GM23248 (cell line): ENCODE measurements around the gene SURF1. TPM values are rescaled to one million over a fixed set of nuclear protein-coding genes. Genes with fewer than 3 reads are reported as not detected.

ENCODE experiments used
- DNase-seq: peaks from one replicate; pipeline ENCODE4 v3.0.0-alpha.2; 2015
- H2AFZ ChIP-seq: fragments of 200-600 bp; sonication (generic); 2 replicates; pipeline ENCODE4 v1.6.1; 2016; ENCODE audit warnings: antibody characterized with exemption
- H3F3A ChIP-seq: fragments of 200-600 bp; sonication (generic); 2 replicates; pipeline ENCODE4 v1.6.1; 2016; ENCODE audit warnings: mild to moderate bottlenecking, antibody characterized with exemption, mixed run types; ENCODE audit not compliant: insufficient read depth
- H3K27ac ChIP-seq: fragments of 200-600 bp; sonication (generic); 2 replicates; pipeline ENCODE4 v1.5.1; 2016; ENCODE audit warnings: mild to moderate bottlenecking
- H3K27me3 ChIP-seq: fragments of 200-600 bp; sonication (generic); replicated peaks from 2 replicates; pipeline ENCODE4 v1.6.1; 2016; ENCODE audit warnings: mild to moderate bottlenecking; ENCODE audit not compliant: insufficient read depth
- H3K36me3 ChIP-seq: fragments of 200-600 bp; sonication (generic); 2 replicates; pipeline ENCODE4 v1.6.1; 2016; ENCODE audit warnings: low read depth, mild to moderate bottlenecking
- H3K4me1 ChIP-seq: fragments of 200-600 bp; sonication (generic); 2 replicates; pipeline ENCODE4 v1.6.1; 2016; ENCODE audit warnings: mild to moderate bottlenecking; ENCODE audit not compliant: insufficient read depth
- H3K4me2 ChIP-seq: fragments of 200-600 bp; sonication (generic); one replicate; pipeline ENCODE4 v1.6.1; 2016; ENCODE audit warnings: mild to moderate bottlenecking; ENCODE audit not compliant: unreplicated experiment
- H3K4me3 ChIP-seq: fragments of 200-600 bp; sonication (generic); 2 replicates; pipeline ENCODE4 v1.5.1; 2016; ENCODE audit warnings: mild to moderate bottlenecking
- H3K79me2 ChIP-seq: fragments of 200-600 bp; sonication (generic); 2 replicates; pipeline ENCODE4 v1.6.1; 2016; ENCODE audit warnings: mild to moderate bottlenecking; ENCODE audit not compliant: insufficient read depth
- H3K9ac ChIP-seq: fragments of 200-600 bp; sonication (generic); 2 replicates; pipeline ENCODE4 v1.6.1; 2016; ENCODE audit warnings: mild to moderate bottlenecking
- H3K9me2 ChIP-seq: fragments of 200-600 bp; sonication (generic); 2 replicates; pipeline ENCODE4 v1.6.1; 2016; ENCODE audit warnings: mixed run types, mild to moderate bottlenecking, moderate library complexity; ENCODE audit not compliant: insufficient read depth
- H3K9me3 ChIP-seq: fragments of 200-600 bp; sonication (generic); one replicate; pipeline ENCODE4 v1.6.1; 2017; ENCODE audit warnings: low read depth
- H4K20me1 ChIP-seq: fragments of 200-600 bp; sonication (generic); 2 replicates; pipeline ENCODE4 v1.6.0; 2016; ENCODE audit not compliant: insufficient read depth
- EZH2 ChIP-seq: fragments of 200-600 bp; sonication (generic); IDR thresholded peaks from 2 replicates; pipeline ENCODE4 v1.6.1; 2018; ENCODE audit warnings: antibody characterized with exemption, mild to moderate bottlenecking; ENCODE audit not compliant: insufficient read depth, poor library complexity, severe bottlenecking
- EZH2phosphoT487 ChIP-seq: fragments of 200-600 bp; sonication (generic); IDR thresholded peaks from 2 replicates; pipeline ENCODE4 v1.6.1; 2018; ENCODE audit warnings: antibody characterized with exemption, moderate library complexity, mild to moderate bottlenecking, low read depth; ENCODE audit not compliant: insufficient read depth
- WGBS, 2 experiments: methylation state at CpG; one replicate each; pipeline ENCODE4 v1.1.6; 2015 to 2017; ENCODE audit warnings: low lambda C conversion rate in 2 of 2, low coverage in 1 of 2; ENCODE audit errors: missing lambda C conversion rate in 2 of 2; 5-methylcytosine and 5-hydroxymethylcytosine counted together
- in situ Hi-C: fragments of 300-500 bp; cut with MboI; formaldehyde crosslinking; loops from 2 replicates; pipeline ENCODE4 v1.15.0; 2020
- polyA plus RNA-seq: library from polyadenylated mRNA; unstranded; fragments of >200 nt; fragmentation: Nextera tagmentation; extraction: Ambion mirVana; gene quantifications from 2 replicates; pipeline ENCODE4 v1.2.1, GENCODE V29; 2016
- total RNA-seq: library from RNA; depleted of rRNA; stranded (reverse); fragments of >200 nt; shearing (Covaris generic); gene quantifications from 2 replicates; pipeline ENCODE4 v1.2.3, GENCODE V29; 2014

Gene SURF1
- total and polyA plus RNA-seq, 2 experiments from 2014 or later = 29.1 to 57.4 TPM

- TF ChIP-seq EZH2phosphoT487 = no peak
- no peak for TF ChIP-seq EZH2
- no peaks in the 10 kb centered on the region for H3K4me1 ChIP-seq
- H3K4me3 ChIP-seq = no peak overlapping the region
- H3K9me2 ChIP-seq = no peaks in the 10 kb centered on the region
- H3K36me3 ChIP-seq = no peaks in the 10 kb centered on the region
- peaks cover 6% of the 10 kb centered on the region; the same call in 1 of the 2 replicates for H3K27me3 ChIP-seq
- WGBS, 2 experiments = 58 to 67% methylated on average over 7 of the region's 7 CpGs
- no peaks in the 10 kb centered on the region for H3F3A ChIP-seq
- H3K4me2 ChIP-seq = no peak overlapping the region
- H4K20me1 ChIP-seq = no peaks in the 10 kb centered on the region
- H3K79me2 ChIP-seq = no peaks in the 10 kb centered on the region
- in situ Hi-C loops = no loop called here
- H2AFZ ChIP-seq = no peak overlapping the region
- no peak overlapping the region for H3K9ac ChIP-seq
- DNase-seq = no peak
- H3K9me3 ChIP-seq = no peaks in the 10 kb centered on the region
- no peak overlapping the region for H3K27ac ChIP-seq
Observed at GRCh38 chr9:133390713-133391112, 34.4 kb upstream of the SURF1 start.

GRCh38 chr9:133389562-133389961, 33.3 kb upstream of the SURF1 start:
- Histone ChIP-seq H4K20me1 (no peaks in the 10 kb centered on the region), H2AFZ (no peak overlapping the region), H3K9ac (no peak overlapping the region), H3K27me3 (no peaks in the 10 kb centered on the region), H3K27ac (no peak overlapping the region), H3K9me3 (no peaks in the 10 kb centered on the region), H3K36me3 (no peaks in the 10 kb centered on the region), H3F3A (no peaks in the 10 kb centered on the region), H3K4me3 (no peak overlapping the region), H3K79me2 (no peaks in the 10 kb centered on the region), H3K4me1 (no peaks in the 10 kb centered on the region), H3K4me2 (no peak overlapping the region), H3K9me2 (no peaks in the 10 kb centered on the region)
- in situ Hi-C loops = no loop called here
- TF ChIP-seq EZH2 (no peak), EZH2phosphoT487 (no peak)
- 59 to 64% methylated on average over 13 of the region's 13 CpGs for WGBS, 2 experiments
- DNase-seq = no peak

- WGBS, 2 experiments = 77 to 85% methylated on average over 12 of the region's 12 CpGs
Observed at GRCh38 chr9:133389025-133389557, 32.8 kb upstream of the SURF1 start.

GRCh38 chr9:133387680-133388079, 31.4 kb upstream of the SURF1 start:
- 0 out of 2 replicates have a peak, but pooled peaks cover 1% of the 10 kb centered on the region for H3K9me2 ChIP-seq
- H3K4me2 ChIP-seq = no peak overlapping the region
- no peak overlapping the region for H3K27ac ChIP-seq
- no peak overlapping the region for H3K4me3 ChIP-seq
- H3K9me3 ChIP-seq = no peaks in the 10 kb centered on the region
- in situ Hi-C loops = no loop called here
- no peak for DNase-seq
- H2AFZ ChIP-seq = no peak overlapping the region
- TF ChIP-seq EZH2 = no peak
- TF ChIP-seq EZH2phosphoT487 = no peak
- no peaks in the 10 kb centered on the region for H3K4me1 ChIP-seq
- H3F3A ChIP-seq = no peaks in the 10 kb centered on the region
- H3K27me3 ChIP-seq = no peaks in the 10 kb centered on the region
- no peaks in the 10 kb centered on the region for H3K79me2 ChIP-seq
- WGBS, 2 experiments = 82 to 83% methylated on average over 9 of the region's 9 CpGs
- no peaks in the 10 kb centered on the region for H4K20me1 ChIP-seq
- H3K36me3 ChIP-seq = no peaks in the 10 kb centered on the region
- H3K9ac ChIP-seq = no peak overlapping the region

More at GRCh38 chr9:133389025-133389557, 32.8 kb upstream of the SURF1 start:
- Histone ChIP-seq H3K79me2 (no peaks in the 10 kb centered on the region), H3K4me2 (no peak overlapping the region), H3K9me2 (no peaks in the 10 kb centered on the region), H3K9me3 (no peaks in the 10 kb centered on the region), H3K4me3 (no peak overlapping the region), H3F3A (no peaks in the 10 kb centered on the region), H3K4me1 (no peaks in the 10 kb centered on the region), H2AFZ (no peak overlapping the region), H3K27me3 (no peaks in the 10 kb centered on the region), H4K20me1 (no peaks in the 10 kb centered on the region), H3K36me3 (no peaks in the 10 kb centered on the region), H3K27ac (no peak overlapping the region), H3K9ac (no peak overlapping the region)
- in situ Hi-C loops = no loop called here
- DNase-seq = no peak
- TF ChIP-seq EZH2 = no peak
- TF ChIP-seq EZH2phosphoT487 = no peak

GRCh38 chr9:133386338-133386737, 30.1 kb upstream of the SURF1 start:
- Histone ChIP-seq H3K4me2 (no peak overlapping the region), H3K36me3 (no peaks in the 10 kb centered on the region), H3K79me2 (no peaks in the 10 kb centered on the region), H3K4me3 (no peak overlapping the region), H3K9me3 (no peaks in the 10 kb centered on the region), H3K9ac (no peak overlapping the region), H3F3A (no peaks in the 10 kb centered on the region), H3K4me1 (no peaks in the 10 kb centered on the region), H2AFZ (no peak overlapping the region), H3K27me3 (no peaks in the 10 kb centered on the region), H3K9me2 (0 out of 2 replicates have a peak, but pooled peaks cover 5% of the 10 kb centered on the region), H3K27ac (no peak overlapping the region), H4K20me1 (no peaks in the 10 kb centered on the region)
- in situ Hi-C loops = no loop called here
- 76 to 82% methylated on average over 13 of the region's 13 CpGs for WGBS, 2 experiments
- TF ChIP-seq EZH2phosphoT487 (no peak), EZH2 (no peak)
- DNase-seq = no peak
